ENCODE data around the gene NAGPA. TPM values are rescaled to one million over a fixed set of nuclear protein-coding genes. Genes with fewer than 3 reads are reported as not detected.

The NAGPA gene
- total and polyA plus RNA-seq, 4 donors, result 6.9 to 15.1 (median 8.9) TPM

- H3K4me3 ChIP-seq (ENCODE audit: low read depth, low read length), result peak overlapping the region; percentile 61
- peaks cover 30% of the 10 kb centered on the region for H3K36me3 ChIP-seq (ENCODE audit: control insufficient read depth, insufficient read depth, low read length)
- no peak for DNase-seq (ENCODE audit: low read depth in 4 of 6, low spot score in 6 of 6)
- H3K9me3 ChIP-seq (ENCODE audit: control insufficient read depth, insufficient read depth, low read length), result no peaks in the 10 kb centered on the region
- peaks cover 15% of the 10 kb centered on the region for H3K4me1 ChIP-seq (ENCODE audit: control insufficient read depth, insufficient read depth, low read length)
- no peaks in the 10 kb centered on the region for H3K27me3 ChIP-seq (ENCODE audit: control insufficient read depth, insufficient read depth, low read length)
- 36% methylated on average over 7 of the region's 12 CpGs for WGBS (ENCODE audit: insufficient coverage)
- no peak overlapping the region for H3K27ac ChIP-seq (ENCODE audit: low read depth, low read length)
Measured at GRCh38 chr16:5032748-5033167, 977 bp downstream of the NAGPA start.

- Histone ChIP-seq H3K27me3 (ENCODE audit: control insufficient read depth, insufficient read depth, low read length) (no peaks in the 10 kb centered on the region), H3K36me3 (ENCODE audit: control insufficient read depth, insufficient read depth, low read length) (peaks cover 42% of the 10 kb centered on the region), H3K27ac (ENCODE audit: low read depth, low read length) (no peak overlapping the region), H3K9me3 (ENCODE audit: control insufficient read depth, insufficient read depth, low read length) (no peaks in the 10 kb centered on the region), H3K4me1 (ENCODE audit: control insufficient read depth, insufficient read depth, low read length) (peaks cover 15% of the 10 kb centered on the region), H3K4me3 (ENCODE audit: low read depth, low read length) (no peak overlapping the region)
- WGBS (ENCODE audit: insufficient coverage), result 93% methylated on average over 6 of the region's 7 CpGs
- DNase-seq (ENCODE audit: low read depth in 4 of 6, low spot score in 6 of 6), result no peak
Measured at GRCh38 chr16:5031601-5032000, 2.1 kb downstream of the NAGPA start.

GRCh38 chr16:5030251-5030870 lies 3.4 kb downstream of the NAGPA start:
- Histone ChIP-seq H3K4me1 (ENCODE audit: control insufficient read depth, insufficient read depth, low read length) (peaks cover 17% of the 10 kb centered on the region), H3K27me3 (ENCODE audit: control insufficient read depth, insufficient read depth, low read length) (no peaks in the 10 kb centered on the region), H3K9me3 (ENCODE audit: control insufficient read depth, insufficient read depth, low read length) (no peaks in the 10 kb centered on the region), H3K27ac (ENCODE audit: low read depth, low read length) (no peak overlapping the region), H3K36me3 (ENCODE audit: control insufficient read depth, insufficient read depth, low read length) (peaks cover 45% of the 10 kb centered on the region), H3K4me3 (ENCODE audit: low read depth, low read length) (no peak overlapping the region)
- 92% methylated on average over 12 of the region's 12 CpGs for WGBS (ENCODE audit: insufficient coverage)
- no peak for DNase-seq (ENCODE audit: low read depth in 4 of 6, low spot score in 6 of 6)

GRCh38 chr16:5028950-5029475 lies 4.7 kb downstream of the NAGPA start:
- 91% methylated on average over 17 of the region's 18 CpGs for WGBS (ENCODE audit: insufficient coverage)
- DNase-seq (ENCODE audit: low read depth in 4 of 6, low spot score in 6 of 6), result no peak
- no peak overlapping the region for H3K27ac ChIP-seq (ENCODE audit: low read depth, low read length)
- no peaks in the 10 kb centered on the region for H3K9me3 ChIP-seq (ENCODE audit: control insufficient read depth, insufficient read depth, low read length)
- peaks cover 18% of the 10 kb centered on the region for H3K4me1 ChIP-seq (ENCODE audit: control insufficient read depth, insufficient read depth, low read length)
- peaks cover 49% of the 10 kb centered on the region for H3K36me3 ChIP-seq (ENCODE audit: control insufficient read depth, insufficient read depth, low read length)
- H3K4me3 ChIP-seq (ENCODE audit: low read depth, low read length), result no peak overlapping the region
- no peaks in the 10 kb centered on the region for H3K27me3 ChIP-seq (ENCODE audit: control insufficient read depth, insufficient read depth, low read length)

GRCh38 chr16:5027575-5028235 lies 6.0 kb downstream of the NAGPA start:
- DNase-seq (ENCODE audit: low read depth in 4 of 6, low spot score in 6 of 6), result no peak
- Histone ChIP-seq H3K36me3 (ENCODE audit: control insufficient read depth, insufficient read depth, low read length) (peaks cover 49% of the 10 kb centered on the region), H3K4me3 (ENCODE audit: low read depth, low read length) (no peak overlapping the region), H3K4me1 (ENCODE audit: control insufficient read depth, insufficient read depth, low read length) (peaks cover 13% of the 10 kb centered on the region), H3K27me3 (ENCODE audit: control insufficient read depth, insufficient read depth, low read length) (no peaks in the 10 kb centered on the region), H3K27ac (ENCODE audit: low read depth, low read length) (no peak overlapping the region), H3K9me3 (ENCODE audit: control insufficient read depth, insufficient read depth, low read length) (no peaks in the 10 kb centered on the region)
- WGBS (ENCODE audit: insufficient coverage), result 93% methylated on average over 23 of the region's 32 CpGs

GRCh38 chr16:5027086-5027485 lies 6.6 kb downstream of the NAGPA start:
- H3K36me3 ChIP-seq (ENCODE audit: control insufficient read depth, insufficient read depth, low read length), result peaks cover 49% of the 10 kb centered on the region
- peaks cover 7% of the 10 kb centered on the region for H3K4me1 ChIP-seq (ENCODE audit: control insufficient read depth, insufficient read depth, low read length)
- 89% methylated on average over 3 of the region's 7 CpGs for WGBS (ENCODE audit: insufficient coverage)
- no peaks in the 10 kb centered on the region for H3K27me3 ChIP-seq (ENCODE audit: control insufficient read depth, insufficient read depth, low read length)
- H3K4me3 ChIP-seq (ENCODE audit: low read depth, low read length), result no peak overlapping the region
- no peaks in the 10 kb centered on the region for H3K9me3 ChIP-seq (ENCODE audit: control insufficient read depth, insufficient read depth, low read length)
- no peak for DNase-seq (ENCODE audit: low read depth in 4 of 6, low spot score in 6 of 6)
- H3K27ac ChIP-seq (ENCODE audit: low read depth, low read length), result no peak overlapping the region

- no peak overlapping the region for H3K4me3 ChIP-seq (ENCODE audit: low read depth, low read length)
- H3K9me3 ChIP-seq (ENCODE audit: control insufficient read depth, insufficient read depth, low read length), result no peaks in the 10 kb centered on the region
- no peak for DNase-seq (ENCODE audit: low read depth in 4 of 6, low spot score in 6 of 6)
- no peaks in the 10 kb centered on the region for H3K27me3 ChIP-seq (ENCODE audit: control insufficient read depth, insufficient read depth, low read length)
- H3K36me3 ChIP-seq (ENCODE audit: control insufficient read depth, insufficient read depth, low read length), result peaks cover 49% of the 10 kb centered on the region
- whole genome bisulfite sequencing (ENCODE audit: insufficient coverage), result 97% methylated on average over 5 of the region's 8 CpGs
- no peak overlapping the region for H3K27ac ChIP-seq (ENCODE audit: low read depth, low read length)
- peaks cover 7% of the 10 kb centered on the region for H3K4me1 ChIP-seq (ENCODE audit: control insufficient read depth, insufficient read depth, low read length)
Measured at GRCh38 chr16:5026664-5027063, 7.1 kb downstream of the NAGPA start.

- Histone ChIP-seq H3K4me1 (ENCODE audit: control insufficient read depth, insufficient read depth, low read length) (peaks cover 13% of the 10 kb centered on the region), H3K4me3 (ENCODE audit: low read depth, low read length) (no peak overlapping the region), H3K27me3 (ENCODE audit: control insufficient read depth, insufficient read depth, low read length) (no peaks in the 10 kb centered on the region), H3K27ac (ENCODE audit: low read depth, low read length) (no peak overlapping the region), H3K36me3 (ENCODE audit: control insufficient read depth, insufficient read depth, low read length) (peaks cover 44% of the 10 kb centered on the region), H3K9me3 (ENCODE audit: control insufficient read depth, insufficient read depth, low read length) (no peaks in the 10 kb centered on the region)
- DNase-seq (ENCODE audit: low read depth in 4 of 6, low spot score in 6 of 6), result peak in 2 of 6 donors; percentile 32 to 51
- WGBS (ENCODE audit: insufficient coverage), result 18% methylated on average over 17 of the region's 17 CpGs
Measured at GRCh38 chr16:5025171-5025632, 8.5 kb downstream of the NAGPA start.

GRCh38 chr16:5024632-5025031 lies 9.1 kb downstream of the NAGPA start:
- Histone ChIP-seq H3K27me3 (ENCODE audit: control insufficient read depth, insufficient read depth, low read length) (no peaks in the 10 kb centered on the region), H3K27ac (ENCODE audit: low read depth, low read length) (no peak overlapping the region), H3K36me3 (ENCODE audit: control insufficient read depth, insufficient read depth, low read length) (peaks cover 38% of the 10 kb centered on the region), H3K4me1 (ENCODE audit: control insufficient read depth, insufficient read depth, low read length) (peaks cover 14% of the 10 kb centered on the region), H3K4me3 (ENCODE audit: low read depth, low read length) (no peak overlapping the region), H3K9me3 (ENCODE audit: control insufficient read depth, insufficient read depth, low read length) (no peaks in the 10 kb centered on the region)
- DNase-seq (ENCODE audit: low read depth in 4 of 6, low spot score in 6 of 6), result peak in 2 of 6 donors; percentile 19 to 64
- 77% methylated on average over 3 of the region's 4 CpGs for WGBS (ENCODE audit: insufficient coverage)

GRCh38 chr16:5022521-5022920 lies 11.2 kb downstream of the NAGPA start:
- peaks cover 17% of the 10 kb centered on the region for H3K36me3 ChIP-seq (ENCODE audit: control insufficient read depth, insufficient read depth, low read length)
- peaks cover 14% of the 10 kb centered on the region for H3K4me1 ChIP-seq (ENCODE audit: control insufficient read depth, insufficient read depth, low read length)
- WGBS (ENCODE audit: insufficient coverage), result 100% methylated on average over 4 of the region's 6 CpGs
- H3K9me3 ChIP-seq (ENCODE audit: control insufficient read depth, insufficient read depth, low read length), result no peaks in the 10 kb centered on the region
- DNase-seq (ENCODE audit: low read depth in 4 of 6, low spot score in 6 of 6), result no peak
- no peak overlapping the region for H3K4me3 ChIP-seq (ENCODE audit: low read depth, low read length)
- no peak overlapping the region for H3K27ac ChIP-seq (ENCODE audit: low read depth, low read length)
- H3K27me3 ChIP-seq (ENCODE audit: control insufficient read depth, insufficient read depth, low read length), result no peaks in the 10 kb centered on the region
